HG02623 (cell line): Measurements from ENCODE around the gene YAF2.
"Not testable (repeated sequence)": the region's sequence is repeated elsewhere in the genome, so short reads cannot be mapped to it uniquely, and the experiment has no call there.

Experiments
- ATAC-seq: cut with Tn5 transposase; IDR thresholded peaks from one replicate; pipeline ENCODE4 v1.9.1; 2021; ENCODE audit warnings: moderate library complexity; ENCODE audit not compliant: unreplicated experiment

The YAF2 gene

DNA sequence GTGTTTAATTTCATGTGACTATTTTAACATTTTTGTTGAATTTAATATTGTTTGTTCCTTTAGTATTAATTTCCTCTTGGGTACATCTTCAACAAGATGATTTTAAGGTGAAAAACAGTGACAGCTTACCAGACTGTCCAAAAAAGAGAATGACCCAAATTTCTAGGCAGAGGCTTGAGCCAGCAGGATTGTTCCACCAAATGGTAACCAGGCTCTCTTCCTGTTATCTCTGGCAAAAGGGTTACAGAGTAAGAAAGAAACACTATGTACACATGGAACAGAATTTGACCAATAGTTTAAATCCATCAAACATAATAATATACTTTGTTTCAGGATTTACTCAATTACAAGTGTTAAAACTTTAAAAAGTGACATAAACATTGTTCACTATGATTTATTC, 39.0 kb downstream of the YAF2 start:
- no peak for ATAC-seq

DNA sequence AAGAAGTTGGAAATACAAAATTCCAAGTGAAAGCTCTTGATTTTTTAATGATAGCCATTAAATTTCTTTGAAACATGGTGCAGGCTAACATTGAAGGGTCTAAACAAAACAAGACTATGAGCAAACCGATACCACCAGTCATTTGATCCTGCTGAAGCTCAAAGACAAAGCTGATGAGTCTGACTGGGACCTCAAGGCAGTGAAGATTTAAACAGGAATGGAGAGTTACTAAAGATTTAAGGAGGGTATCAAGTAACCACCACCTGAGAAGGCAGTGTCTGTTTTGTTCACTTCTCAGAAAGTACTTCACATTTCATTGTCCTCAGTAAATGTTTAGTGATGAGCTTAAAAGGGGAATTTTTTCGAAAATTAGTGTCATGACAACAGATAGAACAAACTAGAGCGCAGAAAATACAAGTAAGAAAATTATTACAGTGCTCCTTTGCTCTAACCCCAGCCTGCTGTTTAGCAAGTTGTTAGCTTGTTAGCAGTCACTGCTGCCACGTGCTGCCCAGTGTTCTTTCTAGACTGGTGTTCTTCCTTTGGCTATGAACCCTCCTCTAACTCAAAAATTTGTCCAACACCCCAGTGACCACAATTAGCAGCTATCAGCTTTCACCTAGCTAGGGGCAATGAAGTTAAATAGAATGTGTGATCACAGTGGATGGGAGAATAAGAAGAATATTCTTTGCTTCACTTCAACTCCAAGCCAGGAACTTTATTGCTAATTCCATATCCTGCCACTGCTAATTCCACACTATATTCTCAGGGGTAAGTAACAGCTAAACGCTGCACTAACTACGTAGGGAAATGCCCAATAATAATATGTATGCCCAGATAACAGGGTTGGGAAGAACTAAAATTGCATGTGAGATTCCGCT, 41.1 kb downstream of the YAF2 start:
- ATAC-seq = no peak

- ATAC-seq = no peak
Measured at GRCh38 chr12:42192686-42193085, 45.4 kb downstream of the YAF2 start.

DNA sequence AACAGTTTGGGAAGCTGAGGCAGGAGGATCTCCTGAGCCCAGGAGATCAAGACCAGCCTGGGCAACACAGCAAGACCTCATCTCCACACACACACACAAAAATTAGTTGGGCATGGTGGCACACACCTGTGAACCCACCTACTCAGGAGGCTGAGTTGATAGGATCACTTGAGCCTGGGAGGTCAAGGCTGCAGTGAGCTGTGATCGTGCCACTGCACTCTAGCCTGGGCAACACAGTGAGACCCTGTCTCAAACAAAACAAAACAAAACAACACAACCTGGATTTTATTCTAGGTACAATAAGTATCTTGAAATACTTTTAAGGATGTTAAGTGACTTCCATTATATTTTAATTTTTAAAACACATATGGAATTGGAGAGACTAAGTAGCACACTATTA, 45.8 kb downstream of the YAF2 start:
- ATAC-seq = no peak

DNA sequence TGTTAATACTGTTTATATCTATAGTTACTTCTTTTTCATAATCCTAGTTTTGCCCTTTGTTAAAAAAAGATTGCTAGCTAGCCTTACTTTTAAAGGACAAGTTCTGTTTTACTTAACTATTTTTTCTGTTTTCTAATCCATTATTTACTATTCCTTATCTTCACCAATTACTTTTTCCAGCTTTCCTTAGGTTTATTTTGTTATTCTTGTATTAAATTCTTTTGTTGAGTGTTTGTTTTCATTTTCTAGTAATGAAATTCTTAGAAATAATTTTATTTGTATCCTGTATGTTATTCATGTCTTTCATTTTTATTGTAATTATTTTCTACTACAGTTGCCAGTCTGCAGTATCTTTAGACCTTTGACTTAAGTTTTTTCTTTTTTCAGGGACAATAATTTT, 47.7 kb downstream of the YAF2 start:
- no peak for ATAC-seq

- ATAC-seq = not testable (repeated sequence)
Measured at GRCh38 chr12:42188275-42188674, 49.8 kb downstream of the YAF2 start.

DNA sequence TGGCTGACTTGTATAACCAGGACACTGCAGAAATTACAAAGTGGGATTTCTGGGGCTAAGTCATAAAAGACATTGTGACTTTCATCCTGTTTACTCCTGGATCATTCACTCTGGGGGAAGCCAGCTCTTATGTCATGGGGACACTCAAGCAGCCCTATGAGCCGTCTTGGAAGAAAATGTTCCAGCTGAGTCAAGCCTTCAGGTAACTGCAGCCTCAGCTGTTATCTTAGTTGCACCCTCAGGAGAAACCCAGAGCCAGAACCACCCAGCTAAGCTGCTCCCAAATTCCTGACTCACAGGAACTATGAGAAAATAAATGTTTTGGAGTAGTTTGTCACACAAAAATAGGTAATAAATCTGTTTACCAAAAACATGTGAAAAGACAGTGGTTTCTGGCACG, 50.2 kb downstream of the YAF2 start:
- ATAC-seq = no peak

DNA sequence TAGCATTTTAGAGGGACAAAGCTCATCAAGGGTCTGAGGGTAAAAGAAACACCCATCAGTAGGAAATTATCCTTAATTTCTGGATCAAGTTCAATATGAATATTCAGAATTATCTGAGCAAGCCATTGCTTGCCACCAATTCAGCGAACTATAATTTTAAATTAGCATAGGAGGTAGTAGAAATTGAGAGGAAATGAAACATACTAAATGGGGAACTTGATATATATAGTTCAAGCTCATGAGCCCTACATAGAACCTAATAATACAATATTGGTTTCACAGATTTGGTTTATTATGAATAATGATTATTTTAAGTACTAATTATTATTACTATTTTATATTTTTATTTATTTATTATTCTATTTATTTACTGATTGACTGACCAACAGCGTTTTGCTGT, 51.3 kb downstream of the YAF2 start:
- no peak for ATAC-seq

- ATAC-seq = no peak
Measured at GRCh38 chr12:42182394-42182793, 55.7 kb downstream of the YAF2 start.

GRCh38 chr12:42180990-42181596, 57.0 kb downstream of the YAF2 start:
- ATAC-seq = no peak

DNA sequence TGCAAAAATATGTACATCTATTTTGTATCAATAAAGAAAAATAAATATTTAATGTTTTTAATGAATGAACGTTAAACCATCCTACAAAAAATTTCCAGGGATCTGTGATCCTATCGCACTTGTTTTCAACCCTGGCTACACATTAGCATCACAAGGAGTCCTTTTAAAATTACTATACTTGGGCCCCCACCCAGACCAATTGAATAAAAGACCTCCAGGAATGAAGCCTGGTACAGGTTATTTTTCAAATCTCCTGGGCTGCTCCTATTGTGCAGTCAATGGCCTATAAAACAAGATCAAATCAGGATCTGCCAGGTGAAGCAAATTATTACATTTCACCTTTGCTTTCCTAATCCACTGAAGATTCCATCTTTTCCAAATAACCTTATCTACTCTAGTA, 59.9 kb downstream of the YAF2 start:
- ATAC-seq = no peak

DNA sequence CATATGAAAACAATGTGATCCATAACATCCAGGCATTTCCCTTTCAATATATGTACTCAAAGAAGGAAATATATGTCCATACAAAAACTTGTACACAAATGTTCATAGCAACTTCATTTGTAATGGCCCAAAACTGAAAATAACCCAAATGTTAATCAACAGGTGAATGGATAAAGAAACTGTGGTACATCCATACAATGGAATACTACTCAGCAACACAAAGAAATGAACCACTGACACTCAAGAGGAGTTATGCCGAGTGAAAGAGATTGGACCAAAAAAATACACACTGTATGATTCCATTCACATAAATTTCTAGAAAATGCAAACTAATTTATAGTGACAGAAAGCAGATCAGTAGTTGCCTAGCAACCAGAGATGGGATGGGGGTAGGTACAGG, 63.1 kb downstream of the YAF2 start:
- no peak for ATAC-seq

DNA sequence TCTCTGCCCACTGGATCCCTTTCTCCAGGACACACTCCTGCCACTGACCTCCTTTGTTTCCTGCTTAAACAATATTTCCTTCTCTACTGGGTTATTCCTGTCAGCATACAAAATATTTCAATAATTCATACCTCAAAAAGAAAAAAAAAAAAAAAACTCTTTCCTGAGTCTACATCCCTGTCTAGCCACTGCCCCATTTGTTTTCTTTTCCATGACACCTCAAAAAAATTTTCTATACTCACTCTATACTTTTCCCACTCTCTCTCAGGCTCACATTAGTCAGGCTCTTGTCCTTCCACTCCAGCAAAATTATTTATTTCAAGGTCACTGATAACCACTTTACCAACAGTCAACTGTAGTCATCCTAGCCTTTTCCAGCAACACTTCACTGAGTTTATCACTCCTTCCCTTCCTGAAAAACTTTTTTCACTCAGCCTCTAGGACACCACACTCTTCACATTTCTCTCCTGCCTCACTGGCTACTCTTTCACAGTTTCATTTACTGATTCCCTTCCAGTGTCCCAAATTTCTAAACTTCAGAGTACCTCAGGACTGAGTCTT, 64.0 kb downstream of the YAF2 start:
- no peak for ATAC-seq

DNA sequence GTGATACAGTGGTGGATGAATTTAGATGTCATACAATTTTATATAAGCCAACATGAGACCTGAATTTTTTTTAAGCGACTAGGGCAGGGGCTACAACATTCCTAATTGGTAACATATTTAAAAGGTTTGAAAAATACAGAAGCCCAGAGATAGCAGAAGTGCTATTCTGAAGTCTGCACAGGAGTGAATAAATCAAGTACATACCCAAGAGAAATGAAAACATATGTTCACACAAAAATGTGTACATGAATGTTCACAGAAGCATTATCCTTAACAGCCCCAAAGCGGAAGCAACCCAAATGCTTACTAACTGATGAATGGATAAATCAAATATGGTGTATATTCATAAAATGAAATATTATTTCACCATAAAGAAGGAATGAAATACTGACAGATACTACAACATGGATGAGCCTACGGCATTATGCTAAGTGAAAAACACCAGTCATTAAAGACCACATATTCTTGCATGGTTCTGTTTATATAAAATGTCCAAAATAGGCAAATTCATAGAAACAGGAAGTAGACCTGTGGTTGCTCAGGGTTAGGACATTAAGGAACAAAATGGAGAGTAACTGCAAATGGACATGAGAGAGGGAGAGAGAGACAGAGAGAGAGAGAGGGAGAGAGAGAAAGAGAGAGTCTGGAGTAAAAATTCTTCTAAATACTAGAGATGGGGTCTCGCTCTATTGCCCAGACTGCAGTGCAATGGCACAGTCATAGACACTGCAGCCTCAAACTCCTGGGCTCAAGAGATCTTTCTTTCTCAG, 65.4 kb downstream of the YAF2 start:
- ATAC-seq = no peak

- ATAC-seq = no peak
Measured at GRCh38 chr12:42167711-42168110, 70.3 kb downstream of the YAF2 start.

- ATAC-seq = no peak
Measured at GRCh38 chr12:42166501-42166900, 71.5 kb downstream of the YAF2 start.

DNA sequence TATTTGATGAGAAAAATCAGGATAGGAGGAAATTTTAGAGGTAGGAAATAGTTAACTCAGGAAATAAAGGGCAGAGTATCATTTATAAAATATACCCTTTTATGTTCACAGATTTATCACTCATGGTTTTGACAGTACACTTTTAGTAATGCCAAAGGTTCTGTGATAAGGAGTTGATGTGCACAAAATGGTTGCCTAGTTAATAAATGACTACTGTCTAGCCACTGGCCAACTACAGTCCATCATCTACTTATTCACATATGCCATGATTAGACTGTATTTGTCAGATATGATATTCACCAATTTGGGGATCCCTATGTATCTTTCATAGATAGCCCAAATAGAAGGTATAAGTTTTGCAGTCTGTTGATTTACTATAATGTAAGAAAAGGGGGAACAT, 74.1 kb downstream of the YAF2 start:
- ATAC-seq = no peak

DNA sequence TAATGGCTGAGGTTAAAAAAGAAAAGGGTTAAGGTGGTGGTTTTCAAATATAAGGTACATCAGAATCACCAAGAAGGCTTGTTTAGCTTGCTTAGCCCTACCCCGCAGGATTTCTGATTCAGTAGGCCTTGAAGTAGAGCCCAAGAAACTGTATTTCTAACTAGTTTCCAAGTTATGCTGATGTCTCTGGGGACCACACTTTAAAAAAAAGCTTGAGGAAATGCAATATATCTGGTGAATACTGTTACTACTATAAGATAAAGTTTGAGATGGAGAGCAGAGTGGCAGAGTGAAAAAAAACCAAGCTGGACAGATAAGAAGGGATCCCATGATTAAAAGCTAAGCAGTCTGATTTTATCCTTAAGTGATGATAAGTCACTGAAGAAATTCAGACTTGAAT, 75.1 kb downstream of the YAF2 start:
- ATAC-seq = no peak

DNA sequence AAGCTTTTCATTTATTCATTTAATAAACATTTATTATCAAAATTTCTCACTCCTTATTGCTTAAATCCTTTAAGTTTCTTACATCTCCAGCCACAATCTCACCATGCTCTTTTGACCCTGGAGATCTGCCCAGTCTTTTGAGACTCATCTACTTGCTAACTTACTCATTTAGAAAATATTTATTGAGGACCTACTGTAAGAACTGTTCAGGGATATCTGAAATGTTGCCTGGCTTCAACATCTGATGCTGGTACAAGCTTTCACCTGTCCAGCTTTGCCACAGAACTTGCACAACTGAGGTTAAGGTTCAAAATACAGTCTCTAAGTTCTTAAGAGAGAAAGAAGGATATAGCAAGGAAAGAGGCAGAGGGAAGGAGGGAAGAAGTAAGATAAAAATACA, 75.9 kb downstream of the YAF2 start:
- no peak for ATAC-seq

DNA sequence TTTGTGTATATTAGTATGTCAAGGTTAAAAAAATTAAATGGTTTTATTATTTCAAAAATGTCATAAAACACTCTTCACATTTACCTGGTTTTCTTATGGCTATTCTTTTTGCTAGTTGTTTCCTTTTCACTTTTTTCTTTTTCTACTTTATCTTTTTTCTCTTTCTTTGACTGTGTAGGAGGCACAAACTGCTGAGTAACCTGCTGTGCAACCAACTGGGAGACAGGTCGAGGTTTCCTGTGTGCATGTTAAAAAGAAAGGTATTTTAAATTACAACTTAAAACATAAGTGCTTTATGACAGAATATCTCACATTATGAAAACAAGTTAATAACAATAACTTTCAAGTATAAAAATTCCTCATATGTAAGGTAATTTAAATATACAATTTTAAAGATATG, 76.5 kb downstream of the YAF2 start:
- ATAC-seq = no peak

- ATAC-seq = no peak
Measured at GRCh38 chr12:42156232-42156631, 81.8 kb downstream of the YAF2 start.
